ENCODE measurements around the gene ANKS4B.

- TF ChIP-seq POLR2AphosphoS5 (IDR thresholded peaks at IDR 0.05) (no peak), CTCF (IDR thresholded peaks at IDR 0.05) (no peak)
Observed at GRCh38 chr16:21263640-21264570, 30.4 kb downstream of the ANKS4B start.
